HG02884 (cell line): ENCODE results near the gene RAB40B.
A peak's percentile ranks its signal among the peaks of the same experiment; 100 is the strongest.

ENCODE experiments used
- ATAC-seq: cut with Tn5 transposase; IDR thresholded peaks from one replicate; pipeline ENCODE4 v1.9.1; 2021; ENCODE audit warnings: mild to moderate bottlenecking, moderate library complexity; ENCODE audit not compliant: unreplicated experiment

RAB40B gene

DNA sequence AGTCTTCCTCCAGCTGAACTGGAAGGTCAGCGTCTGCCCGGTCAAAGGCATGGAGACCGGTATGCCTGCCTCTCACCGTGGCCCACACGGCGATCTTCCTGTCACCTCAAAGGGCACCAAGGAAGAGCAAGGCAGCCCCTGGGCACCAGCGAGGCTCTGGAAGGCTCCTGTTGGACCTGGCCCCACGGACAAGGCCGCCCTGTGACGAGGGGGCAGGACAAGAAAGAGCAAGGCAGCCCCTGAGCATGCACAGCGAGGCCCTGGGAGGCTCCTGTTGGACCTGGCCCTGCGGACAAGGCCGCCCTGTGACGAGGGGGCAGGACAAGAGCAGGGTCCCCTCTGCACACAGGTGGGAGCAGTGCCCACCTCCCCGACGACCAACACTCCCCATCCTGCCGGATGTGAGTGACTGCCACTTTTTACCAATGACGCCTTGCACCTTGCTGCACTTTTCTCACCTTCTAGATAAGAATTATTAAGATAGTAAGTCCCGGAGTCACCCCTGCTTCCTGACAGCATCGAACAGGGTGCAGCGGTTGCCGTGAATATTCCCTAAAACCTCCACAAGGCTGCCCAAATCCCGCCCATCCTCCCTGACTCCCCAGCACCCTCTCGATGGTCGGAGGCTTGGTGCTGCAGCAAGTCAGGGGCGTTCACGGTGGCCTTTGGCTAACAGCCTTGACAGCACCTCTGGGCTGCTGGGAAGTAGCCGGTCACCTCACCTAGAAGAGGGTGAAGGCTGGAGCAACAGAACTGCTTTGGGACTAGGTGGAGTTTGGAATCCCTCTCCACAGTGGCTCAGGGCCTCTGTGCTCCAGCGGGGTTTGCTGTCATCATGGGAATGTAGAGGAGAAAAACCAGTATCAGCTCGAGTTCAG is 44.6 kb downstream of the RAB40B start:
- no peak for ATAC-seq

DNA sequence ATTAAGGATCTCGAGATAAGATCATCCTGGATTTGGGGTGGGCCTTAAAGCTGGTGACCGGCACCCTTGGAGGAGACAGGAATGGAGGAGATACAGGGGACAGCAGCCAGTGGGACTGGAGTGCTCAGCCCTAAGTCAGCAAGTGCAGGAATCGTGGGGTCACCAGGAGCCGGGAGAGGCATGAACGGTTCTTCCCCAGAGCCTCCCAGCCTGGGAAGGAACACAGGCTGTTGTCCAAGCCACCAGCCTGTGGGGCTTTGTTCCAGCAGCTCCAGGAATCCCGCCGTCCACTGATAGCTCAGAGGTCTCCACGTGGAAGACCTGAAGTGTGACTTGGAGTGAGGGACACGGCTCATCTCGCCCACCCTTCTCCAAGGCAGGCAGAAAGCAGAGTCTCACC is 47.8 kb downstream of the RAB40B start:
- ATAC-seq: no peak

DNA sequence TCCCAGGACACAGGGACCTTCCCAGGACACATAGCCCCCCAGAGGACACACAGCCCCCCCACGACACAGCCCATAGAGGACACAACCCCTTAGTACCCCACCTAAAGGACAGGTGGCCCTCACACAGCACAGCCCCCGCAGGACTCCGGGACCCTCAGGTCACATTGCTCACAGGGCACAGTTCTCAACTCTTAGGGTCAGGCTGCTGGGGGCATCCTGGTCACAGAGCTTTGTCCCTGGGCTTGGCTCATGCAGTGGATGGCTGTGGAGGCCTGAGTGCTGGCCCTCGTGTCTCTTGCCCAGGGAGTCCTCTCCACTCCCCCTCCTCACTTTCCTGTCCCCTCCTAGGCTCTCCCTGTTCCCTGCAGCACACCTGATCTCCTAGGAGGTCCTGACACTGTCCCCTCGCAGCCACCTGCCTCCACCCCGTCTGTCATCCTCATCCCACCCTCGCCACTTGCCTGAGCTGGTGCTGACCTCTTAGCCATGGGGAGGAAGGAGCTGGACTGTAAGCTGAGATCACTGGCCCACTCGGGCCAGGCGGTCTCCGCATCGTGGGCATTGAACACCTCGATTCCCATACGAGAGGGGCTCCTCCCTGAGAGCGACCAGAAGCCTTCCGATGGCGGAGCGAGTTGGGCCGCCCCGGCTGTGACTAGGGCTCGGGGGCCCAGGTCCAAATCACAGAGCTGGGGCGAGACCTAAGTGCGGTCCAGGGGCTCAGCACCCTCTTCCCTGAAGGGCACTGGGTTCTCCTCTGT is 48.8 kb downstream of the RAB40B start:
- no peak for ATAC-seq

DNA sequence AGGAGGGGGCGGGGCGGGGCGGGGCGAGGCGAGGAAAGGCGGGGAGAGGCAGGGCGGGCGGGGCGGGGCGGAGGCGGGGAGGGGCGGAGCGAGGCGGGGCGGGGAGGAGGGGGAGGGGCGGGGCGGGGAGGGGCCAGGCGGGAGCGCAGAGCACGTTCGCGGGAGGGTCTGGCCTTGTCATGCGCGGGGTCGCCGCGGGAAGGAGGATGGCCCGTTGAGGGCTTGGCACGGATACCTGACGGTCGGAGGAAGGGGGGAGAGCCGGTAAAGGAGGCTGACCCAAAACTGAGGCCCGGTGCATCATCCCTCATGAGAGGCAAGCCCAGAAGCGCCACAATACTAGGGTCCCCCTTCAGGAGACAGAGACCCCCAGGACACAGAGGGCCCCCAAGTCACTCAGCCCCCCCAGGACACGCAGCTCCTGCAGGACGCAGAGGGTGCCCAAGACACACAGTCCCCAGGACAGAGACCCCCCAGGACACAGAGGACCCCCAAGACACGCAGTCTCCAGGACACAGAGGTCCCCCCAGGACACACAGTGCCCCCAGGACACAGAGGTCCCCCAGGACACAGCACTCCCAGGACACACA is 49.7 kb downstream of the RAB40B start:
- no peak for ATAC-seq

DNA sequence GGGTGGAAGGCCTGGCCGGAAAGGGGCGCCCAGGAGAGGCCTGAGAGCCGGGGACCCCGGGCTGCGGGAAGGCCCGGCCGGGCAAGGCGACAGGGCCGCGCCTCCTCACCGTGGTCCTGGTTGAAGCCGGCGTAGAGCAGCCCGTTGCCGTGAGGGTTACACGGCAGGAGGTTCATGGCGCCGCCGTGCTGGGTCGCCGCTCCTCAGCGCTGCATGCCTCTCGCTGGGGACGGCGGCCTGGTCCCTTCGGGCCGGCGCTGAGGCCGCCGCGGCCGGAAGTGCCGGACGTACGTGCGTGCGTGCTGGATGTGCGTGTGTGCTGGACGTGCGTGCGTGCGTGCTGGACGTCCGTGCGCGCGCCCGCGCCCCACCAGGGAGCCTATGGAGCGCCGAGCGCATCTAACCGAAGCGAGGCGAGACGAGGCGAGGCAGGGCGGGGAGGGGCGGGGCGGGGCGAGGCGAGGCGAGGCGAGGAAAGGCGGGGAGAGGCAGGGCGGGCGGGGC is 50.3 kb downstream of the RAB40B start, which contains the start of gene WDR45B:
Gene WDR45B, minus strand, starts transcription at position 280 of the 504 bp plus-strand sequence. Its CDS starts 104 bp downstream, at position 176.
- ATAC-seq: peak; percentile 75

DNA sequence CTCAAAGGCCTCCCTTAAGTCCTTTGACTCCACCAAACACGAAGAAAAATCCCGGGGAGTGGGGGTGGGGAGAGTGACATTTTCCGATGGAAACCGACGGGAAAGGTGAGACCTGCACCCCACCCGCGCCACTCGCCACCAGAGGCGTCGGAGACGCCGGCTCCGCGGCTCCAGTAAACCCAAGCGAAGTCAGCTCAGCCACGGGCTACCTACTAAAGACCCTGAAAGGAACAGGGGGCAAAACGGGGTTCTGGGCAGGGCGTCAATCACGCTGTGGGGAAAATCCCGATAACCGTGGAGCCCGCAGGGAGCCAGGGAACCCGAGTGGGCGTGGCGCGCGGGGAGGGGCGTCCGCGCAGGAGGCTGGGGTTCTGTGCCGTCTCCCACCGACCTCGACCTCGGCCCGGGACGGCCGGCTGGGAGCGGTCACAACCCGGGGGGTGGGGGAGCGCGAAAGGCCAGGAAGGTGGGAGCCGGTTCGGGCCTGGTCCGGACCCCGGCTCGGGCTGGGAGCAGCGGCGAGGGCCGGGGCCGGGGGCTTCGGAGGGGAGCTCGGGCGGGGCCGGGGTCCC is 50.8 kb downstream of the RAB40B start:
- peak; percentile 28 for ATAC-seq

DNA sequence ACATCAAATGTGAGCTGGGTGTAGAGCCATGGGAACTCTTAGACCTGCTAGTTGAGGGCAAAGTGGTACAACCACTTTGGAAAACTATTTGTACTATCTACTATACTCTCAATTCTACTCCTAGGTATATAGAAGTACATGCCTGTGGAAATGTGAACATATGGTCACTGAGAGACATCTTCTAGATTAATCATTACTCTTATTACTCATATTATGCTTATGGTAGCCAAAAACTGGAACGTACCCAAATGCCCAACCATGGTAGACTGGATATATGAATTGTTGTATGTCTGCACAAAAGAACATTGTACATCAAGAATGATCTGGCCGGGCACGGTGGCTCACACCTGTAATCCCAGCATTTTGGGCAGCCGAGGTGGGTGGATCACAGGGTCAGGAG is 53.0 kb downstream of the RAB40B start:
- no peak for ATAC-seq

DNA sequence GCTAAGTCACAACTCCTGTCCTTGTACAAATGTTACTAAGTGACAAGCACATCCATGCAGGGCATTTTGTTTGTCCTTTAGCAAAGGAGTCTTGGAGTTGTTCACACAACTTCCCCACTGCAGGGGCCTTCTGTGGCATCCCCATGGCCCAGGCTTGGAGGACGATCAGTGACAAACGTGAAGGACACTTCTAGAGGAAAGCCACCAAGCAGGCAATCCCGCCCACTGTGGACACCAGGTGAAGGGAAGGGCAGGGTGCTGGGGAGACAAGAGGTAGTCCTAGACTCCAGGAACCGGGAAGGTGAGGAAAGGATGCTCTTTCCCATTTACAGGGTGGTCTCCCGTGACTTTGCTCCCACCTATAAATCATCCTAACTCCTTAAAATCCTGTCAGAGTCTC is 54.4 kb downstream of the RAB40B start:
- ATAC-seq: no peak

DNA sequence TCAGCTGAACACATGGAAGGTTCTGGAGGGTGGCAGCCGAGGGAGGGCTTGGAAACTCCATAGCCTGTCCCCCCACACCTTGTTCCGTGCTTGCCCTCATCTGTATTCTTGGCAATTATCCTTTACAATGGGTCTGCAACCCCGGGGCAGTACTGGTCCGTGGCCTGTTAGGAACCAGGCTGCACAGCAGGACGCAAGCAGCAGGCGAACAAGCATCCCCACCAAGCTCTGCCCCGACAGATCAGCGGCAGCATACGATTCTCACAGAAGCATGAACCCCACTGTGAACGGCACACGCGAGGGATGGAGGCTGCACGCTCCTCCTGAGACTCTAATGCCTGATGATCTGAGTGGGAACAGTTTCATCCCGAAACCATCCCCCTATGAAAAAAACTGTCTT is 56.5 kb downstream of the RAB40B start:
- no peak for ATAC-seq

DNA sequence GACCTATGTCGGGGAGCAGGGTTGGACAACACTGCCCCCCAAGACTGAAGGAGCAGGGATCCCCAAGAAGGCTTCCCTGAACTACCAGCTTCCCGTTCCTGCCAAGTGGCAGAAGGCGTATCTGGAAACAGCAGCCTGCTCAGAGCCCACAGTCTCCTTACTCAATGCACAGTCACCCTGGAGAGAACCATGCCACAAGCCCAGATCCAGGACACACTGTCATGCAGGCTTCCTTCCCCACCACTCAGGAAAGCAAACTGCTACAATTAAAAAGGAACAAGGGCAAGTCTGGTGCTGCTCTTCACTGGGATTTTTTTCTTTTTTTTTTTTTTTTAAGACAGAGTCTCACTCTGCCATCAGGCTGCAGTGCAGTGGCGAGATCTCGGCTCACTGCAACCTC is 58.5 kb downstream of the RAB40B start:
- ATAC-seq: no peak

DNA sequence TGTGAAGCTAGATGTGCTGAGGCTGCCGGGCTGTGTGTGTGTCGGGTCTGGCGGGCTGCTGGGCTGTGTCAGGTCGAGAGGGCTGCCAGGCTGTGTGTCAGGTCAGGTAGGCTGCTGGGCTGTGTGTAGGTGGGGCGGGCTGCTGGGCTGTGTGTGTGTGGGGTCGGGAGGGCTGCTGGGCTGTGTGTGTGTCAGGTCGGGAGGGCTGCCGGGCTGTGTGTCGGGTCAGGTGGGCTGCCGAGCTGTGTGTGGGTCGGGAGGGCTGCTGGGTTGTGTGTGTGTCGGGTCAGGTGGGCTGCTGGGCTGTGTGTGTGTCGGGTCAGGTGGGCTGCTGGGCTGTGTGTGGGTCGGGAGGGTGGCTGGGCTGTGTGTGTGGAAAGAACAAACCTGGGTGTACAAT is 58.9 kb downstream of the RAB40B start:
- no peak for ATAC-seq

DNA sequence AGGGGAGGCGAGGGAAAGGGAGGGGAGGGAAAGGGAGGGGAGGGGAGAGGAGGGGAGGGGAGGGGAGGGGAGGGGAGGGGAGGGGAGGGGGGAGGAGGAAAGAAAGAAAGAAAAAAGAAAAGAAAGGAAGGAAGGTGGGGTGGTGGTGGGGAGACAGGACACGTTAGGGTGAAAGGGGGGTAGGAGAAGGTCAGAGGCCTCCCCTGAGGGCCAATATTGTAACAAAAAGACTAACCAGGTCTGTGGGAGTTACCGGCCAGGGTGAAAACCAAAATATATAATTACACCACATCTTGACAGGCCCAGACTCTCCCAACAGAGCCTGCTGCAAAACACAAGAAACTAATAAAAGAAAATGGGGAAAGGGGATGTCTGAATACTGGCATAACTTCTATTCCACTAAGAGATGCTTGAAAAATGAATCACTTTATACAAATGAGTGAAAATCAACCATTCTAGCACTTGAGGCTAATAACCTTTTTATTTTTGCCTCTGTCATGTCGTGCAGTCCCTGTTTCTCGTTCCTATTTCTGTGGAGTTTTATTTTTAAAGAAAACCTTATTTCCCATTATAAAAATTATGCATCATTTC is 60.2 kb downstream of the RAB40B start:
- no peak for ATAC-seq

DNA sequence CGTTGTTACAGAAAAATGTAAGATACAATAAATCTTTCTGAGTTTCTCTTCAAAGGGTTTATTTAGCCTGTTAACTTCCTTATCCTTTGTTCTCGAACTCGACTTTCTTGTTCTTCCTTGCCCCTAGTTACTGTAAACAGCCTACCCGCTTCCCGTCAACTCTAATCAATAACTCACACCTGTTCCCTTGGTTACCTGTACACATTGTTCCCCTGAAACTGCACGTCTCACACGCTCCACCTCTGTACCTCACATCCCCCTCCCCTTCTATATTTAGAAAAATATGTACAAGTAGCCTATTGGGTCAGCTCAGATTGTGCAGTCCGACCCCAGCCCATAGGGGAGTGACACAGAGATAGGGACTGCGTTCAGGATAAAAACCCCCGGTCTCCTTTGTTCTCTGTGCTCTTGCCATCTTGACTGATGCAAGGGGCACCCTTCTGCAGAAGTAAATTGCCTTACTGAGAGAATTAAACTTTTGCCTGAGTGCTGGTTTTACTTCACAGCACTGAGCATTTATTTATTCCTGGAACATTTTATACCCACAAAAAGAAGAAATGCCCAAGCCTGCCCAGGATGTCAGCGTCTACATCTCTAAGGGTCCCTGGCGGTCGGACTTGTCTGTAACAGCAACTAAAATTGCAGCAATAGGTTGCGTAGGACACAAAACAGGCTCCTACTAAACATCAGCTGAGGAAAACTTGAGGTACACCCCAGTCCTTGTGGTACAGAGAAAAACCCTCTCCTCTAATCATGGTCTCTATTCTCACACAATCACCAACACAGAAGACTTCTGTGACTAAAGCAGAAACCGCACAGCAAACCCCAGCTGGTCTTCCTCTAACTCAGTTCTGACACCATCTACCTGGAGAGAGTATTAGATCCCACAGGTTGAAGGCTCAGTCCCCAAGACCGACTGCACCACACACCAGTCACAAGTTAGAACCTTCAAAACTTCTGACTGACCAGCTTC is 61.6 kb downstream of the RAB40B start:
- ATAC-seq: no peak

DNA sequence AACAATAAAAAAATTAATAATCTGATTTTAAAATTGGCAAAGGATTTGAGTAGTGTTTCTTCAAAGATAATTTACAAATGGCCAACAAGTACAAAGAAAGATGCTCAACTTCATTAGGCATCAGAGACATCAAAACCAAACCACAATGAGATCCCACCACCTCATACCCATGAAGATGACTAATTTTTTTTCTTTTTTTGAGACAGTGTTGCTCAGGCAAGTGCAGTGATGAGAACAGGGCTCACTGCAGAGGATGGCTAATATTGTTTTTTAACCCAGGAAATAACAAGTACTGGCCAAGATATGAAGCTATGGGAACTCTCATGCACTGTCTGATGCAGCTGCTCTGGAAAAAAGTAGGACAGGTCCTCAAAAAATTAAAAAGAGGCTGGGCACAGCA is 65.2 kb downstream of the RAB40B start:
- ATAC-seq: no peak

DNA sequence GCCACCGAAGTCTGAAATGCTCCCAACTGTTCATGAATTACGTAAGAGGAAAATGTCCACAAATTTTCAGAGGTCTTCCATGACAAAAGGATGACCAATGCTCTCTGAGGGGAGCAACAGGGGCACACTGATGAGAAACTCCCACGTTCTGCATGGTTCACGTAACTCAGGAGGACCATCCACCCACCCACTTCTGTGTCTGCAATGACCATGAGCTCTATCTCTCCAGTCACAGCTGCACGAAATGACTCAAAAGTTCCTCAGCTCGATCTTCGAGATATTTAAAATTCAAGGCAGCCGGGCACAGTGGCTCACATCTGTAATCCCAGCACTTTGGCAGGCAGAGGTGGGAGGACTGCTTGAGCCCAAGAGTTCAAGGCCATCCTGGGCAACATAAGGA is 66.0 kb downstream of the RAB40B start:
- ATAC-seq: no peak

DNA sequence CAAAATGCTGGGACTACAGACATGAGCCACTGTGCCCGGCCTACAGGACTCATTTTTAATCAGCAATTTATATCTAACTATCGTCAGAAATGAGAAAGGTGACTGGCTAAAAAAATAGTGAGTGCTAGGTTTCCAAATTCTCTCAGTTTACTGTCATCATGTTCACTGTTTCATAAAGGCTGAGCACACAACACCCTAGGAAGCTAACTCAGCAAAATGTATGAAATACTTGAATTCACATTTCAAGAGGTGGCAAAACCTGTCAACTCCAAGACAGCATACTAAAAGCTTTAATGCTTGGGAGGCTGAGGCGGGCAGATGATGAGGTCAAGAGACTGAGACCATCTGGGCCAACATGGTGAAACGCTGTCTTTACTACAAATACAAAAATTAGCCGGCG is 67.0 kb downstream of the RAB40B start:
- no peak for ATAC-seq

DNA sequence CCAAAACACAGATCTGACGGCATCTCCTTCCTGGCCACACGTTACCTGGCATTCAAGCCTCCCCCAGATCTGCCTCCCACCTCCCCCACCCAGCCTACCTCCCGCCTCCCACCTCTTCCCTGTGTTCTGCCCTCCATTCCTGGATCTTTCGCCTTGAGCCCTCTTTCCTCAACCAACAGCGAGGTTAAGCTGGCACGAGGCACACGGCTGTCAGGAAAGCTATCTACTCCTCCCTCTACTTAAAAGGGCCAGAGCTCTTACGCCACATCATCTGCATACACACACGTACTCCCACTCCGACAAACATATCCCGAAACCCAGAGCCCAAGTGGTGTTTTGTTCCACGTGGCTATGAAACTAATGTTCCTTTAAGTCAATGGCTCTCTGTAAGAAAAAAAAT is 68.3 kb downstream of the RAB40B start:
- no peak for ATAC-seq

DNA sequence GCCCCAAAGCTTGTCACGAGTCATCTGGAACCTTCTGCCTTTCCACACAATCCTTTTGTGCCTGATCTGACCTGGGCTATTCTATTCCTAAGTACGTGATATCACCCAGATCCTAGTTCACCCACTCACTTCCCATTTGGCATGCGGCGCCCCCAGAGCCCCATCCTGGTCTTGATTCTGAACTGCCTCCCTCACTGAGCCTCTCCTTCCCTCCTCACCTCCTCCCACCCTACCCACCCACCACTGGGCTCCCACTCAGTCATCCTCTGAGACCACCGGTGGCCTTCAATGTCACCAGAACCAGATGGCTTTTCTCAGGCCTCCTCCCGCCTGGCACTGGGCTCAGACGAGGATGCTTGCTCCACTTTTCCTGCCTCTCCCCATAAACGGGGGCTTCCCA is 68.8 kb downstream of the RAB40B start:
- no peak for ATAC-seq

DNA sequence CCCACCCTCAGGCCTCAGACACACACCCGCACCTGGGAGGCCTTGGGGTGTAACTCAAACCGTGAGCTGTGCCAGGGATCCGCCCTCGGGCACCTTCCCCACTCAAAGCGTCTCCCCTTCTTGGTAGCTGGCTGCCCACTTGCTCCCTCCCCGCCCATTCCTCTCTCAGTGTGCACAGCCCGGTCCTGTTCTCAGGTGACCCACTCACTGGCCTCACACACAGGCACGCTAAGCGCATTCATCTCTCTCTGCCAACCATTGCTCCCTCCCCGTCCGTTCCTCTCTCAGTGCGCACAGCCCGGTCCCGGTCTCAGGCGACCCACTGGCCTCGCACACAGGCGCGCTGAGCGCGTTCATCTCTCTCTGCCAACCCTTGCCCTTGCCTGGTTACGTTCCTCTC is 71.1 kb downstream of the RAB40B start:
- no peak for ATAC-seq

DNA sequence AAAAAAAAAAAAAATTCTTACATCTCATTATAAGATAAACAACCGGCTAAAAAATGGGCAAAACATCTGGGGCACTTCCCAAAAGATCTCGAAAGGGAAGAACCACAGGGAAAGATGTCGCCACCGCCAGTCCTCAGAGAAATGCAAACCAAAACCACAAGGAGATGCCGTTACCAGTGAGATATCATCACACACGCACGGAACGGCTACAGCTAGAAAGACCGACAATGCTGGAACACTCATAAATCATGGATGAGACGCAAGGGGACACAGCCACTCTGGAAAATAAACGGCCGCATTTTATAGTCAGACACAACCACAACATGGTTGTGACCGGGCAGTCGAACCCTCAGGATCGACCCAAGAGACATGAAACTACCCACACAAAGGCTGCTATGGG is 74.8 kb downstream of the RAB40B start:
- ATAC-seq: no peak
